NB4 (cell line): ENCODE measurements around the gene LCE3C.

Source experiments
- DNase-seq: peaks from one replicate; pipeline ENCODE4 v3.0.0; 2010; ENCODE audit warnings: low read depth
- H3K4me3 ChIP-seq: one replicate; pipeline ENCODE4 v1.5.1; 2011; ENCODE audit warnings: mild to moderate bottlenecking, low read depth, low read length, moderate library complexity
- MYC ChIP-seq: IDR thresholded peaks from 2 replicates; pipeline ENCODE4 v1.6.1; 2011; ENCODE audit warnings: low read depth, low read length
- POLR2A ChIP-seq: IDR thresholded peaks from 2 replicates; pipeline ENCODE4 v1.6.1; 2011; ENCODE audit warnings: mild to moderate bottlenecking; ENCODE audit not compliant: insufficient read length; ENCODE audit errors: extremely low read depth
- TF ChIP-seq, protein P1 (sequence below): IDR thresholded peaks from 2 replicates; pipeline ENCODE4 v1.6.1; 2011; ENCODE audit warnings: low read depth, low read length
- TF ChIP-seq, protein P2 (sequence below): IDR thresholded peaks from one replicate; pipeline ENCODE4 v1.5.1; 2012; ENCODE audit warnings: low read depth, low read length

Gene LCE3C

DNA sequence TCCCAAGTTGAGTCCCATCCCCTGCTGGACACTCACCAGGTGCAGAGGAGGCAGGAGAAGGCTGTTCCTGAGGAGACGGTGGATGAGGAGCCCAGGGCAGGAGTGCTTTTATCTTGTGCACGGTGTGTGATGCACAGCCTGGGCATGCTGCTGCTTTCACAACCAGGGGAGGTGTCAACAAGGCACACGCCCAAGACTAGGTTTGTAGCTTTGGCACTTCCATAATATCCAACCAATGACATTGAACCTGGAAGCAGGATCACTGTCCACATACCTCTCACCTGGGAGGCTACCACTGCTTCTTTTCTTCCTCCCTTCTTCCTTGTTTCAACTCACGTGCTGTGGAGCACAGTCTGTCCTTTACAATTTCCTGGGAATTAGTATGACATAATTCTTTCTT, 19.6 kb upstream of the LCE3C start, which contains the start of gene LCE3D:
LCE3D (minus strand) TSS at position 84 of the 400 bp plus-strand sequence. CDS start 580 bp downstream, outside the sequence.
- DNase-seq = no peak
- H3K4me3 ChIP-seq = no peak within 1 kb of the TSS
- TF ChIP-seq, protein P1, sequence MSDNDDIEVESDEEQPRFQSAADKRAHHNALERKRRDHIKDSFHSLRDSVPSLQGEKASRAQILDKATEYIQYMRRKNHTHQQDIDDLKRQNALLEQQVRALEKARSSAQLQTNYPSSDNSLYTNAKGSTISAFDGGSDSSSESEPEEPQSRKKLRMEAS = no peak
- no peak for TF ChIP-seq MYC
- no peak for TF ChIP-seq POLR2A
- TF ChIP-seq, protein P2, sequence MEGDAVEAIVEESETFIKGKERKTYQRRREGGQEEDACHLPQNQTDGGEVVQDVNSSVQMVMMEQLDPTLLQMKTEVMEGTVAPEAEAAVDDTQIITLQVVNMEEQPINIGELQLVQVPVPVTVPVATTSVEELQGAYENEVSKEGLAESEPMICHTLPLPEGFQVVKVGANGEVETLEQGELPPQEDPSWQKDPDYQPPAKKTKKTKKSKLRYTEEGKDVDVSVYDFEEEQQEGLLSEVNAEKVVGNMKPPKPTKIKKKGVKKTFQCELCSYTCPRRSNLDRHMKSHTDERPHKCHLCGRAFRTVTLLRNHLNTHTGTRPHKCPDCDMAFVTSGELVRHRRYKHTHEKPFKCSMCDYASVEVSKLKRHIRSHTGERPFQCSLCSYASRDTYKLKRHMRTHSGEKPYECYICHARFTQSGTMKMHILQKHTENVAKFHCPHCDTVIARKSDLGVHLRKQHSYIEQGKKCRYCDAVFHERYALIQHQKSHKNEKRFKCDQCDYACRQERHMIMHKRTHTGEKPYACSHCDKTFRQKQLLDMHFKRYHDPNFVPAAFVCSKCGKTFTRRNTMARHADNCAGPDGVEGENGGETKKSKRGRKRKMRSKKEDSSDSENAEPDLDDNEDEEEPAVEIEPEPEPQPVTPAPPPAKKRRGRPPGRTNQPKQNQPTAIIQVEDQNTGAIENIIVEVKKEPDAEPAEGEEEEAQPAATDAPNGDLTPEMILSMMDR = no peak

DNA sequence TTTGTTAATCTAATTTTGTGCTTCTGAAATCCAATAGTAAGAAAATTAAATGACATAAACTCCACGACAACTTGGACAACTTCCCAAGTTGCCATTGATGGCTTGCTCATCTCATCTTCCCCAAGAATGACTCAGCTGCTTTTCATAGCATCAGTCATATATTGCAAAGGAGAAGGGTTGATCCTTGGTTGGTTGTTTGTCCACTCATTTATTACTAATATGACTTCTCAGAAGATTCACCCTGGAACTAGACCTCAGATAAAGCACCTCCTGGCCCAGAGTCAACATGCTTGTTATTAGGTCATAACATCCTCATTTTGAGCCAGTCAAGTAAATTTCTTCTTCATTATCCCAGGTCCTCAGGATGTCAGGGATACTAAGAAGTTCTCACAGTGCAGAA, 17.4 kb upstream of the LCE3C start:
- TF ChIP-seq, protein P2 = no peak
- no peak for TF ChIP-seq MYC
- TF ChIP-seq, protein P1 = no peak
- TF ChIP-seq POLR2A = no peak
- no peak overlapping the region for H3K4me3 ChIP-seq
- no peak for DNase-seq

DNA sequence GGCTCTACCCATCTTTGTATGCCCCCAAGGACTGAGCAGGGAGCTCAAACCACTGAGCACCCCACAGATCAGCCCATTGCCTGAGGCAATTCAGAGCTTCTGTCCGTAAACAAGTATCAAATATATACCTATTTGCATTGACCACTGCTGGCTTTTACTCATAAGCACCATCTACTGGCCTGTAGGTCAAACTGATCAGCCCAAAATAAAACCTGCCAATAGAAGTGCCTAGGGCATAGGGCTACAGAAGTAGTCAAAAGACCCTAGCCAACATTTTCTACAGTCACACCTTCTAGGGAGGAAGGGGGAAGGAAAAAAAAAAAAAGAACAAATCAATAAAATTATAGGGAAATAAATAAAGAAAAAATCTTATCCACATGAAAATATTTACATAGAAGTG, 14.4 kb upstream of the LCE3C start:
- peak; percentile 3 for DNase-seq
- TF ChIP-seq, protein P2 = peak; percentile 11
- TF ChIP-seq MYC = no peak
- no peak overlapping the region for H3K4me3 ChIP-seq

DNA sequence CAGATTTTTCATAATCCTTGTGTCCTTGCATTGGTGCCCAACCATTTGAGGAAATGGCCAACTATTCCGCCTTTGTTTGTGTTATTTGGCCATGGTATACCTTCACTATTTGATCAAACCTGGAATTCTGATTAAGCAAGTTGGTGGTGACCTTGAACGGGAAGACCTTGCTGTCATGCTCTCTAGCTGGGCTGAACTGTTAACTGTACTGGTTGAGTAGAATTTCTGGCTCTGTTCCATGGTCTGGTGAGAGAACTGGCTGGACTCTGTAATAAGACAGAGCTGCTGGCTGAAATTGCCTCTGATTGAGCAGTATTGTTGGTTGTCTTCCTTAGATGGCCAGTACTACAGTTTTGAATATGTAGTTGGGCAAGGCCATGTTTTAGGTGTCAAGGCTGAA, 3.0 kb upstream of the LCE3C start:
- TF ChIP-seq, protein P2 = no peak
- TF ChIP-seq, protein P1 = no peak
- no peak for TF ChIP-seq MYC
- H3K4me3 ChIP-seq = no peak overlapping the region

DNA sequence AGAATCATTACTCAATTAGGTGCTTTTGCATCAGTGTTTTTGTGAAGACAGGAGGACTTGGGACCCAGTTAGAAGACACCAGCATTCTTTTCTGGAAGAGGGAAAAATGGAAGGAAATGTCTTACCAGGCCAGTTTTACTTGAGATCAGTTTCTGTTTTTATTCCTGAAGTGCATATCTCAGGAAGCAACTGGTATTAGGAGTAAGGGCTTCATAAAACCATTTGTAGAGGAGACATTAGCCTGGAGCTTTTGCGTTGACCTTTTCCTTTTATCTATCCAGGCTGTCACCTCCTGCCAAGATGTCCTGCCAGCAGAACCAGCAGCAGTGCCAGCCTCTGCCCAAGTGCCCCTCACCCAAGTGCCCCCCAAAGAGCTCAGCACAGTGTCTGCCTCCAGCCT, 13.5 kb downstream of the LCE3C start, which contains the start of gene LCE3B:
LCE3B (plus strand) TSS at position 301 of the 400 bp plus-strand sequence; CDS start at position 301, 0 bp downstream.
- no peak within 1 kb of the TSS for H3K4me3 ChIP-seq
- DNase-seq = no peak
- TF ChIP-seq, protein P1 = no peak
- no peak for TF ChIP-seq MYC

More for the DNA sequence above, 3.0 kb upstream of the LCE3C start:
- no peak for DNase-seq

DNA sequence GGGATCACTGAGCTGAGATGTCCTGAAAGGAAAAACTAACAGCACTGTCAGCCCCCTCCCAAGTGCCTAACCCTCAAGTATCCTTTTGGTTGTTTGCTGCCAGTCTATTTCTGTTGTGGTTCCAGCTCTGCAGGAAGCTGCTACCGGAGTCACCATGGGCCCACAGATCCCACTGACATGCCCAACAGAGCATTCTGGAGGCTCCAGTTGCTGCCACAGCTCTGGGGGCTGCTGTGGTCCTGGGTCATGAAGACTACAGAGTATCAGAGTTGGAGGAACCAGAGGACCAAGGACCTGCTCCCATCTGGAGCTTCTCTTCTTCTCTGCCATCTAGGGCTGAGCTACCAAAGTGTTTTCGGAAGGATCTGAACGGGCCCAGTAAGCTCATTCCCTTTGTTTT, 22.0 kb downstream of the LCE3C start:
- TF ChIP-seq POLR2A (no peak), MYC (no peak)
- TF ChIP-seq, protein P2 = no peak
- TF ChIP-seq, protein P1 = no peak
- H3K4me3 ChIP-seq = no peak overlapping the region
- peak; percentile 55 for DNase-seq
